ENCODE measurements around the gene FTO.

Gene FTO

DNA sequence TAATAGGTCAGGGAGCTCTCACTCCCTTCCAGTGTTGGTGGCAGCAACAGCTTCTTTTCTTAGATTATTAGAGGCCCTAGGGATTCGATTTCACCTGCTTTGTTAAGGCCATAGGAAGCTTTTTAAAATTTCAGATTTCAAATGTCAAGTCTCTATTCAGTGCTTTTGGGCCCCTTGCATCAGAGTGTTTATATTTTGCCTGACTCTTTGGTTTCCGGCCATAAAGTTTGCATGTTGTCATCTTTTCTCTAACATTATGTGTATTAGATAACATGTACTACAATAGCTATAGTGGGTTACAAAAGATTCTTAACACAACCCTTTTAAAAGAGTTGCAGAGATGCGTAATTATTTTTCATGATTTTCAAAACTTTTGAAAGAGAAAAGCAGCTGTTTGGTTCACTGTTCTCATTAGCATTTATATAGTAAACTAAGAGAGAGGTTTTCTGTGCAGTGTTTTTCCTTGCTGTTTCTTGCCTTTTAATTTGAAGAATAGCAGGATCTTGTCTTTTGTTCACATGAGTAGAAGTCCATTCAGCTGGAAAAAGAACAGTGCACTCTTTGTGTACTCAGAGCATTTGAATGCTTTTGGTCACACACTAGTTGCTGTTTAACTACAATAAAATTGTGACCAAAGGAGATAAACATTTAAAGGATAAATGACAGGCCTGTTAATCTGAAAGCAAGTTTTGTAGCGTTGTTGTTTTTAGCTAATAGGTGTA lies 52.5 kb downstream of the FTO start:
- no peak for DNase-seq

DNA sequence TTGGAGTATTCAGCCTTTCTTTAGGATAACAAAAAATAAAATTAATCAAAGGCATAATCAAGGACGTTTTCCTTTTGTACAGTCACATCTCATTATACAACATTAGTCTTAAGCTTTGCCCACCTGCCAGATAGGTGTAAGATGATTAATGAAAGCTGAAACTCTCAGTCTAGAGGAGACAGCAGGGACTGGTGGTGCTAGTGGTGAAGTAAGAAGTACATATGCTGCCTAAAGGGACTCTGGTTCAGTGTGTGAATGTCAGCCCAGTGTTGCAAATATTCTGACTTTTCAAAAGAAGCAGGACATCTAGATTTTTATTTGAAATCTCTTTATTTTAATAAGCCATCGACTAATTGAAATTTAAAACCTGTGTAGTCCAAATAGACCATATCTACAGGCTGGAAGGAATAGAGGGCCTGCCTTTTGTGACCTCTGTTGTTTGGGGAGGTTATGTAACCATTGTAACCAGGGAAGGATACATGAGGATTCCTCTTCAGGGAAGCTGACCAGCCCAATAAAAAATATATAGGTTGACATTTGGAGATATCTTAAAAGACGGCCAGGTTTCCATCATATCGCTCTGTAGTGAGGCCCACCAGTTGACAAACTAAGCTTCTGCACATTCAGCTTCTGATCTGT lies 54.1 kb downstream of the FTO start:
- no peak for DNase-seq

DNA sequence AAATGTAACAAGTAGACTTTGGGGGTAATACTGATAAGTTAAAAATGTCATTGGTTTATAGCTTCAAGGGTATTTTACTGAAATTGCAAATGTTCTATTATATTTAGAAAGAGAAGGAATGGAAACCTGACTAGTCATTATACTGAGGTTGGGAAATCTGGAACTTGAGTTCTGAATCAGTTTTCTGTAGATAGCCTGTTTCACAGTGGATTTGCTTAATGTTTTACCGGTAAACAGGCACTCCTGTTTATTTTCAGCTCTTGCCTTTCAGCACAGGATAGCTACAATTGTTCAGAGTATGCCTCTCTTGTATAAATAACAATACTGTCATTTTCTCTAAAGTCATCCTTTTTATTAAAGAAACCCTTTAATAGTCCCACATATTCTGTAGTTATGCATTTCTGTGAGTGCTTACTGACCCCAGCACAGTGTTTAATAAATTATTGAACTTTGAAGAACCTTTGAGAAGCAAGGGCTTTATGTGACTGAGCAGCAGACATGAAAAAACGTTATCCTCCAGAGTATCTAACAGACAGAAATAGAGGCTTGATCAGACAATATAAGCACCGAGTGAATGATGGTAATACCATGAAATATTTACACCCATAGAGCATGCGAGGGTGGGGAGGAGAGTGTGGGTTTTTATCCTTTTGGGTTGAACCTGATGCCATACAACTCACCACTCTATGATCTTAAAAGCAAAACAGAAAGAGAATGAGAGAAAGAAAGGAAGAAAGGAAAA lies 58.2 kb downstream of the FTO start:
- DNase-seq: no peak

DNA sequence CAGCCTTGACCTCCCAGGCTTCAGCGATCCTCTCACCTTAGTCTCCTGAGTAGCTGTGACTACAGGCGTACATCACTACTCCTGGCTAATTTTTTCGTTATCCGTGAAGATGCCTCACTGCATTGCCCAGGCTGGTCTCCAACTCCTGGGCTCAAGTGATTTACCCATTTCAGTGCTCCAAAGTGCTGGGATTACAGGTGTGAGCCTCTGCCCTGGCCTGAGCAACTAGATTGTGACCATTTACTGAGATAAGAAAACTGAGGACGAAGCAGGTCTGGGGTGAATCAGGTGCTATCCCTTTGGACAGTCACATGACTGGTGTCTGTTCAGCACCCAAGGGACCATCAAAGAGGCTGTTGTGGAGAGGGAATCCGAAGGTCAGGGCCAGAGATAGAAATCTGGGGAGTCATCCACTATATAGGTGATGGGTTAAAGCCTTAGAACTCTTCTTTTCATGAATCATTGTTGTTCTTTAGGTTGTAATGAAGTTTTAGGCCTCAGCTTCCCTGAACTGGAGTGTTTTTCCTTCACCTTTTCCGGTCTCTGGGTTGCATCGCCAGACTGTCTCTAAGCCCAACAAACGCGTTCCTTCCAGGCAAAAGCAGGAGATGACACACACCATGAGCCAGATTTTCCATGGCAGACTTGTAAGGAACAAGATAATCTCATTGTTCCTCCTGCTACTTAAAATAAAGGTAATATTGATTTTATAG lies 62.5 kb downstream of the FTO start:
- no peak for DNase-seq

DNA sequence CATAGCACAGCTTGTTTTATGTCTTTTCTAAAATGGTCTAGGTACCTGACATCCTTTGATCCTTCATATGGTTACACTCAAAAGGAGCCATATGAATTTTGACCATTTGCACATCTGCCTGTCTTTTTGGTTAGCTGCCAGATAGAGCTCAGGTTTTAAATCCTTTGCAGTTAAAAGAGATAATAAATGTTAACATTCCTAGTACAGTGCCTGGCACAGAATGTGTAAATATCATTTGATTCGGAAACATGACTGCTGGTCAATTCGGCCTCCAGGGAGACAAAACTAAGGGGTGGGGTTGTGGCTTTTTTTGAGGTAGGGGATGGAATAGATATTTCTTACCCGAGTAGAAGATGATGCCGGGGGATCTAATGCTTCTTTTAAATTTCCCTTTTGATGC lies 64.2 kb downstream of the FTO start:
- no peak for DNase-seq

DNA sequence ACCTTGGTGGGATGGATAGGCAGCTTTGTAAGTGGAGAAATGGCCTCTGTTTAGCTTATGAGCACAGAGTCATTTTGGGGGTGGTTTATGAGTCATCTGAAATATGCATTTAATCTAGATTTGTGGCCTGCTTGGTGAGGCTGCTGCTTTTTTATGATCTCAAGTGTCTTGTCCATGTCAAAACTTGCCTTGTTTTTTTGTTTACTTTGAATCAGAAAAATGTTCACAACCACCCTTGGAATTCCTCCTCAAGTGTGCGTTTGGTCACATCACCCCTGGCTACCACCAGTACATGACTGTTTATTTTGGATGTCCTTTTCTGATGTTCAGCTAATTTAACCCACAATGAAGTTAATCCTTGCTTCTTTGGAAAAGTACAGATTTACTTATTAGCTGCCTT lies 64.6 kb downstream of the FTO start:
- DNase-seq: no peak

DNA sequence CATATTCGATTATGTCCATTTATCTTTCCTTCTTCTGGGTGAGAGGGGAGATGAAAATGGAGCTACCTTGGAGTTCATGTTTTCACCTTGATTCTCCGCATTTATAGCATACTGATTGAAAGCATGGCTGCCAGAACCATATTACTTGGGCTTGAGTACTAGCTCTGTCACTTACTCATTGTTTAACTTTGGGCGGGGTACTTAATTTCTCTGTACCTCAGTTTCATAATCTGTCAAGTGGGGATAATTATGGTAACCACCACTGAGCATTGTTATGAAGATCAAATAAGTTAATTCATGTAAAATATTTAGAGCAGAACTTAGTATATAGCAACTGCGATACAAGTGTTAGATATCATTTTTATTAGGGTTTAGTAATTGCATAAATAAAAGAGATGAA lies 65.2 kb downstream of the FTO start:
- no peak for DNase-seq

DNA sequence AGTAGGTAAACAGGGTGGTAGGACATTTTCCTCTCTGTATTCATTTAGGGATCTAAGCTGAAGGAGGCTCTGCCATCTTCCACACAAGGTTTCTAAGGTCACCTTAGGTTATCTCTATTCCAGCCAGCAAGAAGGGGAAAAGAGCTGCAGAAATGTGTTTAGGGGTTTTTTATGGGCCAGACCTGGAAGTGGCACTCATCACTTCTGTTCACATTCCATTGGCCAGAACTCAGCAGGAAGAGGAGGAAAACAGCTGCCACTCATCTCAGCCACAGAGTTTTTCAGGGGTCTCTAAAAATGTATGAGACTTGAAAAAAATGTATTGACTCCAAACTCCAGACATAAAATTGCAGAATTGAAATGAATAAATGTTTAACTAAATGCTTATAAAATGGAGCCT lies 65.8 kb downstream of the FTO start:
- no peak for DNase-seq

DNA sequence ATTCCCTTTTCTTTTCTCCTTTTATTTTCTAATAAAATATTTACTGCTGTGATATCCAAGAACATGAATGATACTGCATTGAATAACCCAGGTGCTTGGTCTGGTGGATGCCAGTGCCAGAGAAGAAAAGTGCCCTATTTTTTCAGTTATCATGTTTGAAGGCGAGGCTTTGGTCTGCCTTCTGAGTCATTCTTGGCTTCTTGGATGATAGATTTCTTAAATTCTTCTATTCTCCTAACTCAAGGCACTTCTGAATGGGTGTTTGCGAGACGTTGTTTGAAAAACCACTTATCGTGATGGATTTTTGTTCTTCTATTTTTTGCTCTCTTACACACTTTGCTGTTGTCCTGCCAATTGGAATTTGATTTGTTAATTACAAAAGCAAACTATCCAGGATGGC lies 66.7 kb downstream of the FTO start:
- DNase-seq: no peak

DNA sequence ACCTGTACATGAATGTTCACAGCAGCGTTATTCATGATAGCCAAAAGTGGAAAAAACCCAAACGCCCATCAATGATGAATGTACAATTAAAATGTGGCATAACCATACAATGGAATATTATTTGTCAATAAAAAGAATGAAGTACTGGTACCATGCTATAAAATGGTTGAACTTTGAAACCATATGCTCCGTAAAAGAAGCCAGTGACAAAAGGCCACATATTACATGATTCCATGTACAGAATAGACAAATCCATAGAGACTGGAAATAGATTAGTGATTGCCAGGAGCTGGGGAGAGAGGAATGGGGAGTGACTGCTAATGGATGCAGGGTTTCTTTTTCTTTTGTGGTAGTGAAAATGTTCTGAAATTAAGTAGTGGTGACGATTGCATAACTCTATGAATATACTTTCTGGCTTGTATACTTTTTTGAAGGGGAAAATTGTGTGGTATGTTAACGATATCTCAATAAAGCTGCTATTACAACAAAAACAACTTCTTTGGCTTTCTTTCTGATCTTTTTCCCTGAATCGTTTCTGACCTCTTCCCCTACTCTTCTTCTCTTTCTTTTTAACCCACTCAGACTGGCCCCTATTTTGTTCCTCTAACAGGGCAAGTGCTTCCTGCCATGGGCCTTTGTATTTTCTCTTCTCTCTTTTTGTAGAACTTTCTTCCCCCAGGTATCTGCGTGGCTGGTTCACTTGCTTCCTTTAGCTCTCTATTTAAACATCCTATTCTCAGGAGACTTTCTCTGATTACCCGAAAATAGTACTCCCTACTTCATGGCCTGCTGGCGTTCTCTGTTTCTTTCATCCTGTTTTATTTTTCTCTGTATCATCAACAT lies 67.9 kb downstream of the FTO start:
- DNase-seq: no peak

DNA sequence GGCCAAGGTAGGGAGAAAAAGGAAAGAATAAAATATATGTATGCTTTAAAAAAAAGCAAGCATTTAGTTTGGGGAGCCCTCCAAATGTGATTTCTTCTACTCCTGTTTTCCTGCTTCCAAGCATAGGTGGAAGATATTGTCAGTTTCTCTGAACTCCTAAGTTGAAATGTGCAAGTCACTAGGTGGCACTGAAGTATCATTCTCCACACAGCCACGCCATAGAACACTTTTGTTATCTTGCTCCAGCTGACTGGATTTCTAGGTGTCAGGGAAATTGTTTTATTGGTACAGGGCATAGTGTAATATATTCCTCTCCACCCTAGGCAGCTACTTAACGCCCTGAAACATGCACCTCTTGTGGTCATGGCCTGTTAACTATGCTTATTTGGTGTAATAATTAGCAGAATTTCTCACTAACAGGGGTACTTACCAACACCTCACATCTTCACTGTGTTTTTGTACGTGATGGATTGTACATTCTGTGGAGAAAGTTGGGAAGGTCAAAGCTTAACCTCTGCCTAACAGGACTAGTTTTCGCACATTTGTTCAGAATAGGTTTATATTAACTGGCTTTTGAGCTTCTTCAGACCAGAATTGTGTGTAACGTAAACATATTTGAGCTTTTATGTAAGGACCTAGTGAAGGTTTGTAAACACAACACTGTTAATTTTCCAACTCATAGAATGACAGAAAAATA lies 69.3 kb downstream of the FTO start:
- DNase-seq: no peak

DNA sequence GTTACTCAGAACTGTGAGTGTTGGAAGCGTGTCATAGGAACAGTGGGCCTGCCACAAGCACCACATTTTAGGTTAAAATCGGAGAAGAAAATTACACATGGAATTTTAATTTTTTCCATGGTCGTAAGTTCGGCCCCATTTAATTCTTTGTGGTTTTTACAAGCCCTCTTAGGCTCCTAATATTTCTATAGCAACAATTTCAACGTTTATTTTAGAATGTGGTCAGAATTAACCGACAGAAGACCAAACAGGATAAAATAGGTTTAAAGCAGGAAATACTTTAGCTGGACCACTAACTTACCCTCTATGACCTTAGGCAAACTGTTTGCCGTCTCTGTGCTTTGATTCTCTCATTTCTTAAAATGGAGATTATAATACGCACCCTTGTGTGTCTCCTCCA lies 69.9 kb downstream of the FTO start:
- no peak for DNase-seq

DNA sequence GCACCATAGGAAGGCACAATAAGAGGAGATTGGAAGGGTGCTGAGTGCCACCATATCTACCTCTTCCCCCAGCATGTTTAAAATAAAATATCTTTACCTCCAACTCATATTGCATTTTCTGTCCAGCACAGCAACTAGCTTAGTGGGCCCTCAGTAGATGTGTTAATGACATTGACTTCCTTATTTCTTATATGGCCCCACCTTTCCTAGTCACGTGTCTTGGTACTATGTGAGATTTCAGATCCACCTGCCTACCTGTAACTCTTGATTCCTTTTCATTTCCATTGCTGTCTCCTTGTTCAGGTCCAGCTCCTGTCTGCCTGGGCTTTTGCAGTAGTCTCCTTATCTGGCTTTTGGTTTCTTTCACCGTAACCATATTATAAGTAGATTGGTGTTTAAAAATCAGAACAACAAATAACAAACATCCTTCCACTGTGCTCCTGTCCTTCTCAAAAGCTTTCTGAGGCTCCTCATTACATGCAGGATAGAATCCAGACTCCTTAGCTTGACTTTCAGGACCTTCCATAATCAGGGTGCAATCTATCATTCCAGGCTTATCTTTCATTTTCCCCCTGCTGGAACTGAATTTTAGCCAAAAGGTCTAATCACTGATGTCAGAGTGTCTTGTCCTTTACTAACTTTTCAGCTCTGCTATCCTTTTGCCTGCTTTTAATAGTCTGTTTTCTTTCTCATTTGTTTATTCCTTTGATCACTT lies 71.3 kb downstream of the FTO start:
- DNase-seq: no peak

DNA sequence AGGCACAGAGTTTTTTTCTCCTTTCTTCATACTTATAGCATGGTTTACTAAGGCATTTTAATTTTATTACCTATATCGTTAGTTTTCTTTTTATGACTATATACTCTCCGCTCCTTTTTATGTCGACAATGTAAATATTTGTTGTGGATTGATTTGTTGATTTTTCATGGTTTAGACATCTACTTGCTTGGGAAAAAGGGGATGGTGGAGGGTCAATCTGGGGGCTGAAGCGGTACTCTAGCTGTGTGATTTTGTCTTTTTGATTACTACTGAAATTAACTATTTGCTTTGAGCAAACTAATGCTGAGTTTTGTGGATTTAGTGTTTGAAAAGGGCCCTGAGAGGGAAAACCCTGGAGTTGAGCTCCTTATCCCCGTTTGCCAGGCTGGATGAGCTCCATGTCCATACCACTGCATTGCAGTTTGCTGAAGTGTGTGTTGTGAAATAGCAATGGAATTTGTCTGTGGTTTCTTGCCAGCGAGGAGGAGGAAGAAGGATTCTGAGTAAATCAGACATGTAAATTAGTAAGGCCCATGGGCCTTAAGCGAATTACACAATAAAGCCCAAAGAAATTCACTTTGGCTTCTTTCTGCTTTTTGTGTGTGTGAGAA lies 72.0 kb downstream of the FTO start:
- DNase-seq: no peak

DNA sequence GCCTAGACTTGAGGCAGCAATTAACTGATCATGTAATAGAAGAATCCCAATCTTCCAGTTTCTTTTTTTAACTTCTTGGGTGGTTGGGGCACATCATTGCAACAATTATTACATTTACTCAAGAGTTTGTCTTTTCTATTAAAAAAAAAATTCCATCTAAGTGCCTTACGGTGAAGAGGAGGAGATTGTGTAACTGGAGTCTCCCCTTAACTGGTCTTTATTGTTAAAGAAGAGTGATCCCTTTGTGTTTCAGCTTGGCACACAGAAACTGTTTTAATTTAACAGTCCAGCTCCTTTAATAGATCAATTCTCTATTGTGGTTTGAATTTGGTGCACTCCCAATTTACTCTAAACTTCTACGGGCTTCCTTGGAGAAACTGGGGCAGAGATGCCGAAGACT lies 75.2 kb downstream of the FTO start:
- no peak for DNase-seq

DNA sequence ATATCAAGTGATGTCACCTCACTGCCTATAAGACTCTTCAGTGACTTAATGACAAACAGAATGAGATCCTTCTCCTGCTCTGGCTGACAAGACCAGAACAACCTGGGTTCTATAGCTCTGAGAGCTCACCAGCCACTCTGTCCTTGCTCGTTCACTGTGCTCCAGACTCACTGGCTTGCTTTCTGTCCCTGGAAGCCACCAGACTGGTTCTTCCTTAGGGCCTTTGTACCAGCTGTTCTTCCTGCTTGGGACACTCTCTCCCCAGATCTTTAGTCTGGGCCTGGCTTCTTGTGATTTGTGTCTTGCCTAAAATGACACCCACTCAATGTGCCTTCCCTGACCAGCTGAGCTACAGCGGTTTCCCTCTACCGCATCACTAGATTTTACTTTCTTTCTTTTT lies 76.1 kb downstream of the FTO start:
- no peak for DNase-seq

DNA sequence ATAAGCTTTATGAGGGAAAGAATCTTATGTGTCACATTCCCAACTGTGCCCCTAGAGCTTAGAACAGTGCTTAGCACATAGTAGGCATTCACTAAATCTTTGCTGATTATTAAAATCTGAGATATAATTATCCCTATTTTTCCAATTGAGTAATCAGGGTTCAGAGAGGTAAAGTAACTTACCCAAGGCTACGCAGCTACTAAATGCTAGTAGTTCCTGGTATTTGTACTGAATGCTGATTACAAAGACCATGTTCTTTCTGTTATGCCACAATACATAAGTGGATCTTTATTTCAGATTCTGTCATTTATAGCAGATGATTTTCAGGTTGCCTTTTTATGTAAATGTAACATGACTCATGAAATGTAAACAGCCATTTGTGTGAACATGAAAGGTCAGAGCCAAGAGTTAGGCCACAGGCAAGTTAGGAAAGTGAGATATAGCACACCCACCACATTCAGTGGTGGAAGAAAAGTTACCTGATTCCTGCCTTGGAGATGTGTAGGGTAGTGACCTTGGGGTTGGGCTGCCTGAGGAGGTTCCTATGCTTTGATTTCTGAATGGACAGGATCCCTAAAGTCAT lies 77.2 kb downstream of the FTO start:
- no peak for DNase-seq

DNA sequence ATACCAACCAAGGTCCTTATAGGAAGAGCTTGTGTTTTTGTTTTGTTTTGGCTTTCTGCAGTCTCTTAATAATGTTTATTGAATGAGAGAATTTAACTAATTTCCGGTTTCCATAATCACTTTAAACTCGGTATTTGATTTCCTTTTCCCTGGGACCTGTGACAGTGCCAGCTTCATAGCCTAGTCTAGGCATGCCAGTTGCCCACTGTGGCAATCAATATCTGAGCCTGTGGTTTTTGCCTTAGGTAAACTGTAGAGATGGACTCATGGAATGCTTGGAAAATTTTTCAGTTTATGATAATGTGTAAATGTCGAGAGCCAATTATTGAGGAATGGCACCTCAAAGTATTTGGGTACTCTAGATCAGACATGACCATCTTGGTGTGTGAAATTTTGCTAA lies 78.2 kb downstream of the FTO start:
- DNase-seq: no peak

DNA sequence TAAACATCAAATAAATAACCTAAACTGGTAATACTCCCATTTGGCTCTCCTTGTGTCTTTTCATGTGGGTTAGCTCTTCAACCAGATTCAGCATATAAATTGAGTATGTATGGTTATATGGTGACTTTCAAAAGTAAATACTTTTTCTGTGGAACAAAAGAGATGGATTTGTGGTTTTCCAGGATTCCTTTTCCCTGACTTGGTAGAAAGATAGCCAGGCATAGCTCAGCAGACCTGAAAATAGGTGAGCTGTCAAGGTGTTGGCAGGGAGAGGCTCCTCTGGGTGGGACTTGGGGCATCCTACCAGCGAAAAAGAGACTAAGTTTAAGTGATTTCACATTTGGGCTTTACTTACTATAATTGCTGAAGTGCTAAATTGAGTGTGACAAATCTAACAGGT lies 80.3 kb downstream of the FTO start:
- DNase-seq: no peak

DNA sequence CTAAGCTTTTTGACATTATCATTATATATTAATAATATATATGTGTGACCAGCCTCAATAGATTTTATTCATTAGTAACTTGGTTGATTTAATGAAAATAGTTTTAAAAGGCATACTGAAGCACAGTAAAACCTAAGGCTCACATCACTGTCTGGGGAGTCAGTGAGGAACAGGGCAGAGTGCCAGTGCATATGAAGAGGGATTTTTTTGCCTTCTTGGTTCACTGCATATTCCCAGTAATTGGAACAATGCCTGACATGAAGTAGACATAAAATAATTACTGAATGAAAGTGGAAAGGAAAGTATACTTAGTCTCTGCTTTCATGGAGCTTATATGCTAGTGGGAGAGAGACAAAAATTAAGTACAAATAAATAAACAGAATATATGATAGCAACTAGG lies 81.1 kb downstream of the FTO start:
- no peak for DNase-seq

DNA sequence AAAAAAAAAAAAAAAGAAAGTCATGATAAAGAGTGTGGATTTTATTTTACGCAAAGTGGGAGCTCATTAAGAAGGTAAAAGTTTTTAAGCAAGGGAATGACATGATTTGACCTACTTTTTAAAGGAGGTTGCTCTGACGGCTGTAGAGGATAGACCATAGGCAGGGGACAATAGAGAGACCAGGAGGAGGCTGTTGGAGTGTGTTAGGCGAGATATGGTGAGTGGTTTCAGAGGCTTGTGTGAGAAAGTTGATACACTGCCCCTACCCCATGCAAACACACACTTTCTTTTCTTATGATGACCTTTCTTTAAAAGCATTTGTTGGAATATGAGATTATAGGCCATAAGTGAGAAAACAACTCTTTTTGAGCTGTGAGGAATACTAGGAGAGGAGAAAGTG lies 82.0 kb downstream of the FTO start:
- DNase-seq: no peak

All from NCI-H1048 (cell line).